HepG2 (cell line): ENCODE data around the gene GRK6. TPM values are rescaled to one million over a fixed set of nuclear protein-coding genes. Genes with fewer than 3 reads are reported as not detected.
A peak's percentile ranks its signal among the peaks of the same experiment; 100 is the strongest.

Experiments used
- BCL6 ChIP-seq: IDR thresholded peaks from 2 replicates; pipeline ENCODE4 v1.6.1; 2016; ENCODE audit warnings: missing genetic modification reagents, missing compliant biosample characterization
- ELF3 ChIP-seq: IDR thresholded peaks from 2 replicates; pipeline ENCODE4 v1.6.1; 2016; ENCODE audit warnings: missing genetic modification reagents, missing compliant biosample characterization
- ESRRA ChIP-seq: sonication (generic); formaldehyde crosslinking; IDR thresholded peaks from 2 replicates; pipeline ENCODE4 v1.5.1; 2020; ENCODE audit warnings: mild to moderate bottlenecking, low read depth, missing genetic modification reagents
- GATAD2A ChIP-seq: IDR thresholded peaks from 2 replicates; pipeline ENCODE4 v1.6.1; 2016
- HIVEP1 ChIP-seq: sonication (generic); formaldehyde crosslinking; IDR thresholded peaks from 2 replicates; pipeline ENCODE4 v1.4.0; 2020; ENCODE audit warnings: mild to moderate bottlenecking, missing genetic modification reagents
- HNRNPL ChIP-seq: fragments of 200-400 bp; formaldehyde crosslinking; IDR thresholded peaks from 2 replicates; pipeline ENCODE4 v1.6.1; 2017; ENCODE audit warnings: mild to moderate bottlenecking, low read depth, low read length
- SRSF1 ChIP-seq: fragments of 200-400 bp; formaldehyde crosslinking; optimal IDR thresholded peaks from 2 replicates; pipeline ENCODE3; 2017; ENCODE audit warnings: mild to moderate bottlenecking, low read depth, low read length, moderate library complexity
- TFAP4 ChIP-seq: sonication (generic); IDR thresholded peaks from 2 replicates; pipeline ENCODE4 v1.6.1; 2016; ENCODE audit warnings: low read depth, borderline replicate concordance
- THAP11 ChIP-seq: IDR thresholded peaks from 2 replicates; pipeline ENCODE4 v1.6.1; 2016; ENCODE audit warnings: missing biosample characterization, missing genetic modification reagents
- ZNF235 ChIP-seq: sonication (generic); formaldehyde crosslinking; IDR thresholded peaks from 2 replicates; pipeline ENCODE4 v1.8.1; 2023; ENCODE audit warnings: mild to moderate bottlenecking, missing genetic modification reagents, borderline replicate concordance
- ZNF543 ChIP-seq: sonication (generic); formaldehyde crosslinking; IDR thresholded peaks from 2 replicates; pipeline ENCODE4 v1.4.0; 2020; ENCODE audit warnings: mild to moderate bottlenecking, missing genetic modification reagents
- ZNF616 ChIP-seq: sonication (generic); formaldehyde crosslinking; IDR thresholded peaks from 2 replicates; pipeline ENCODE4 v1.5.0; 2020; ENCODE audit warnings: low read depth, mild to moderate bottlenecking, missing genetic modification reagents
- ZNF644 ChIP-seq: IDR thresholded peaks from 2 replicates; pipeline ENCODE4 v1.6.1; 2016; ENCODE audit warnings: low read depth
- ZNF737 ChIP-seq: sonication (generic); formaldehyde crosslinking; IDR thresholded peaks from 2 replicates; pipeline ENCODE4 v1.5.0; 2020; ENCODE audit warnings: missing genetic modification reagents, mild to moderate bottlenecking, borderline replicate concordance
- polyA plus RNA-seq, 8 experiments: library from polyadenylated mRNA; depleted of rRNA in 3 of 8; stranded (reverse) in 7 of 8; unstranded in 1 of 8; fragments of >200 nt; fragmentation: Illumina TruSeq in 4 of 8; extraction: Trizol in 4 of 8; gene quantifications; 2 replicates each; pipeline versions ENCODE4 v1.2.1 to v1.2.3, GENCODE V29; 2011 to 2016; ENCODE audit warnings: low read depth in 4 of 8, missing spikeins in 1 of 8, mixed read lengths in 1 of 8; ENCODE audit not compliant: insufficient read depth in 1 of 8
- total RNA-seq, 5 experiments: library from RNA; depleted of rRNA; stranded (reverse); fragments of >200 nt; fragmentation: Illumina TruSeq; extraction: Trizol; gene quantifications; 2 replicates each; pipeline ENCODE4 v1.2.3, GENCODE V29; 2016; ENCODE audit warnings: low read depth in 1 of 5
- TF ChIP-seq, protein P1 (sequence below), 2 experiments: fragments of 450-650 bp in 1 of 2; sonication (generic) in 1 of 2; formaldehyde crosslinking; IDR thresholded peaks; 2 replicates each; pipeline versions ENCODE4 v1.5.0 to v1.8.0; 2020 to 2022; ENCODE audit warnings: mild to moderate bottlenecking in 1 of 2, missing genetic modification reagents in 1 of 2
- TF ChIP-seq, protein P2 (sequence below): sonication (generic); formaldehyde crosslinking; IDR thresholded peaks from 2 replicates; pipeline ENCODE4 v1.4.0; 2020; ENCODE audit warnings: missing genetic modification reagents, borderline replicate concordance
- TF ChIP-seq, protein P3 (sequence below): sonication (generic); formaldehyde crosslinking; IDR thresholded peaks from 2 replicates; pipeline ENCODE4 v1.8.0; 2022; ENCODE audit warnings: missing genetic modification reagents, mild to moderate bottlenecking, inconsistent platforms, borderline replicate concordance
- TF ChIP-seq, protein P4 (sequence below): sonication (generic); formaldehyde crosslinking; IDR thresholded peaks from 2 replicates; pipeline ENCODE4 v1.8.1; 2022; ENCODE audit warnings: low read depth, mild to moderate bottlenecking, missing genetic modification reagents

Gene GRK6
- total and polyA plus RNA-seq, 2 of the 13 experiments (the other 11 are each of a cell fraction or from before 2014, with no cell fraction given), result 13.2 to 19.9 TPM

DNA sequence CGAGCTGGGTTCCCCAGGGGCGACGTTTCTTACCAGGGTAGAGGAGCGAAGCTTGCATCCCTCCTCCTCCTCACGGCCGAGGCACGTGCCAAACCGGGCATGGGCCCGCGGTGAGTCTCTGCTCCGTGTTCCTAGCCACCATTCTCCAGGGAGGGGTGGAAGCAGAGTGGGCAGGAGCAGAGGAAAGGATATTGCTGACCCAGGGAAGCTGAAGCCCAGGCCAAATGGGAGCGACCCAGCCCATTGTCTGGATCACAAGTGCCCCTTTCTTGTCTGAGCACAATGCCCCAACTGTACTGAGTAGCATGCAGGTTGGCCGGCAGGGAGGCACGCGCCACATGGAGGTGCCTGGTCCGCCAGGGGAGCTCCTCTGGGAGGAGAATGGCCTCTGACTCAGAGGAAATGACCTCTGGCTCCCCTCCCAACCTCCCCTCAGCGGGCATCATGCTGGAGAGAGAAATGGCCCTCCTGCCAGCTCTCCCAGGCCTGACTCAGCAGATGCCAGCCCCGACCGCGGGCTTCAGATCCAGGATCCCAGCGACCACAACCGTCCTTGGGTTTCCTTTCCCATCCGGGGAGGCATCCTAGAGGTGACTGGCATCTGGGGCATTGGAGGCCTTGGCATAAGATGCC is 21.3 kb downstream of the GRK6 start (continued):
- TF ChIP-seq, protein P1, sequence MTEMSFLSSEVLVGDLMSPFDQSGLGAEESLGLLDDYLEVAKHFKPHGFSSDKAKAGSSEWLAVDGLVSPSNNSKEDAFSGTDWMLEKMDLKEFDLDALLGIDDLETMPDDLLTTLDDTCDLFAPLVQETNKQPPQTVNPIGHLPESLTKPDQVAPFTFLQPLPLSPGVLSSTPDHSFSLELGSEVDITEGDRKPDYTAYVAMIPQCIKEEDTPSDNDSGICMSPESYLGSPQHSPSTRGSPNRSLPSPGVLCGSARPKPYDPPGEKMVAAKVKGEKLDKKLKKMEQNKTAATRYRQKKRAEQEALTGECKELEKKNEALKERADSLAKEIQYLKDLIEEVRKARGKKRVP (CRISPR knock-in tag; IDR thresholded peaks at IDR 0.05), result 0 out of 4 replicates have a peak, but pooled peaks of 1 of the 2 experiments have one; percentile 3
- TF ChIP-seq THAP11 (peak; percentile 55; the same call in 1 of the 2 replicates), ZNF543 (CRISPR knock-in tag) (peak; percentile 96), ESRRA (peak; percentile 74), ELF3 (CRISPR knock-in tag) (peak; percentile 55; the same call in 1 of the 2 replicates), ZNF616 (CRISPR knock-in tag) (no peak), ZNF737 (CRISPR knock-in tag) (no peak), HIVEP1 (CRISPR knock-in tag) (peak; percentile 87), SRSF1 (peak; percentile 27), GATAD2A (CRISPR knock-in tag) (peak; percentile 60), ZNF644 (CRISPR knock-in tag) (0 out of 2 replicates have a peak, but pooled peaks have one; percentile 35), TFAP4 (peak; percentile 31; the same call in 1 of the 2 replicates), ZNF235 (CRISPR knock-in tag) (no peak), HNRNPL (peak; percentile 99), BCL6 (peak; percentile 20; the same call in 1 of the 2 replicates)
- TF ChIP-seq, protein P2, sequence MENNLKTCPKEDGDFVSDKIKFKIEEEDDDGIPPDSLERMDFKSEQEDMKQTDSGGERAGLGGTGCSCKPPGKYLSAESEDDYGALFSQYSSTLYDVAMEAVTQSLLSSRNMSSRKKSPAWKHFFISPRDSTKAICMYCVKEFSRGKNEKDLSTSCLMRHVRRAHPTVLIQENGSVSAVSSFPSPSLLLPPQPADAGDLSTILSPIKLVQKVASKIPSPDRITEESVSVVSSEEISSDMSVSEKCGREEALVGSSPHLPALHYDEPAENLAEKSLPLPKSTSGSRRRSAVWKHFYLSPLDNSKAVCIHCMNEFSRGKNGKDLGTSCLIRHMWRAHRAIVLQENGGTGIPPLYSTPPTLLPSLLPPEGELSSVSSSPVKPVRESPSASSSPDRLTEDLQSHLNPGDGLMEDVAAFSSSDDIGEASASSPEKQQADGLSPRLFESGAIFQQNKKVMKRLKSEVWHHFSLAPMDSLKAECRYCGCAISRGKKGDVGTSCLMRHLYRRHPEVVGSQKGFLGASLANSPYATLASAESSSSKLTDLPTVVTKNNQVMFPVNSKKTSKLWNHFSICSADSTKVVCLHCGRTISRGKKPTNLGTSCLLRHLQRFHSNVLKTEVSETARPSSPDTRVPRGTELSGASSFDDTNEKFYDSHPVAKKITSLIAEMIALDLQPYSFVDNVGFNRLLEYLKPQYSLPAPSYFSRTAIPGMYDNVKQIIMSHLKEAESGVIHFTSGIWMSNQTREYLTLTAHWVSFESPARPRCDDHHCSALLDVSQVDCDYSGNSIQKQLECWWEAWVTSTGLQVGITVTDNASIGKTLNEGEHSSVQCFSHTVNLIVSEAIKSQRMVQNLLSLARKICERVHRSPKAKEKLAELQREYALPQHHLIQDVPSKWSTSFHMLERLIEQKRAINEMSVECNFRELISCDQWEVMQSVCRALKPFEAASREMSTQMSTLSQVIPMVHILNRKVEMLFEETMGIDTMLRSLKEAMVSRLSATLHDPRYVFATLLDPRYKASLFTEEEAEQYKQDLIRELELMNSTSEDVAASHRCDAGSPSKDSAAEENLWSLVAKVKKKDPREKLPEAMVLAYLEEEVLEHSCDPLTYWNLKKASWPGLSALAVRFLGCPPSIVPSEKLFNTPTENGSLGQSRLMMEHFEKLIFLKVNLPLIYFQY (CRISPR knock-in tag), result peak; percentile 52; the same call in 1 of the 2 replicates
- TF ChIP-seq, protein P3, sequence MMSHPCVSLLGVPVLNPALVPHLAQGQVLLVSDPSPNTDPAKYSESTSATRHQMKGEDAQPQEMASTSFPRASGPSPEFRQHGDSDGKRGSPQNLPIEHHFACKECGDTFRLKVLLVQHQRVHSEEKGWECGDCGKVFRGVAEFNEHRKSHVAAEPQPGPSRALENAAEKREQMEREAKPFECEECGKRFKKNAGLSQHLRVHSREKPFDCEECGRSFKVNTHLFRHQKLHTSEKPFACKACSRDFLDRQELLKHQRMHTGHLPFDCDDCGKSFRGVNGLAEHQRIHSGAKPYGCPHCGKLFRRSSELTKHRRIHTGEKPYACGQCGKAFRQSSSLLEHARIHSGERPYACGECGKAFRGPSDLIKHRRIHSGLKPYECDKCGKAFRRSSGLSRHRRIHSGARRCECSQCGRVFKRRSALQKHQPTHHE (CRISPR knock-in tag), result no peak
- TF ChIP-seq, protein P4, sequence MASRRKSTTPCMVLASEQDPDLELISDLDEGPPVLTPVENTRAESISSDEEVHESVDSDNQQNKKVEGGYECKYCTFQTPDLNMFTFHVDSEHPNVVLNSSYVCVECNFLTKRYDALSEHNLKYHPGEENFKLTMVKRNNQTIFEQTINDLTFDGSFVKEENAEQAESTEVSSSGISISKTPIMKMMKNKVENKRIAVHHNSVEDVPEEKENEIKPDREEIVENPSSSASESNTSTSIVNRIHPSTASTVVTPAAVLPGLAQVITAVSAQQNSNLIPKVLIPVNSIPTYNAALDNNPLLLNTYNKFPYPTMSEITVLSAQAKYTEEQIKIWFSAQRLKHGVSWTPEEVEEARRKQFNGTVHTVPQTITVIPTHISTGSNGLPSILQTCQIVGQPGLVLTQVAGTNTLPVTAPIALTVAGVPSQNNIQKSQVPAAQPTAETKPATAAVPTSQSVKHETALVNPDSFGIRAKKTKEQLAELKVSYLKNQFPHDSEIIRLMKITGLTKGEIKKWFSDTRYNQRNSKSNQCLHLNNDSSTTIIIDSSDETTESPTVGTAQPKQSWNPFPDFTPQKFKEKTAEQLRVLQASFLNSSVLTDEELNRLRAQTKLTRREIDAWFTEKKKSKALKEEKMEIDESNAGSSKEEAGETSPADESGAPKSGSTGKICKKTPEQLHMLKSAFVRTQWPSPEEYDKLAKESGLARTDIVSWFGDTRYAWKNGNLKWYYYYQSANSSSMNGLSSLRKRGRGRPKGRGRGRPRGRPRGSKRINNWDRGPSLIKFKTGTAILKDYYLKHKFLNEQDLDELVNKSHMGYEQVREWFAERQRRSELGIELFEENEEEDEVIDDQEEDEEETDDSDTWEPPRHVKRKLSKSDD (CRISPR knock-in tag), result 0 out of 2 replicates have a peak, but pooled peaks have one; percentile 36
